IMR-90 (cell line): ENCODE results near the gene DEFB112. TPM values are rescaled to one million over a fixed set of nuclear protein-coding genes. Genes with fewer than 3 reads are reported as not detected.

Experiments
- ATAC-seq: fragments of 200-7000 bp; cut with Tn5 transposase; 2 replicates; pipeline ENCODE4 v1.9.1; 2020; ENCODE audit warnings: low read depth, mild to moderate bottlenecking, moderate library complexity
- BruUV-seq: library from RNA; stranded (reverse); fragments of 400-500 nt; replicated peaks from 2 replicates; lab custom pipeline; 2021; lab: Mats Ljungman, UMichigan
- CTCF ChIA-PET: fragments of 300-600 bp; formaldehyde crosslinking; extraction: SDS; loops from one replicate; lab custom pipeline; 2021; ENCODE audit warnings: antibody characterized with exemption; lab: Yijun Ruan, JAX
- POLR2A ChIA-PET: fragments of 300-600 bp; sonication (Branson Sonifier 250); formaldehyde crosslinking; loops from one replicate; lab custom pipeline; 2022; ENCODE audit warnings: antibody characterized with exemption; ENCODE audit not compliant: unreplicated experiment; lab: Charles Lee
- DNase-seq: peaks from one replicate; pipeline ENCODE4 v3.0.0; 2013
- H2AFZ ChIP-seq: replicated peaks from 2 replicates; pipeline ENCODE3; 2013; ENCODE audit warnings: low read length, mild to moderate bottlenecking; ENCODE audit not compliant: poor library complexity
- H2AK5ac ChIP-seq: 2 replicates; pipeline ENCODE4 v1.6.1; 2013; ENCODE audit warnings: low read depth, low read length, inconsistent platforms
- H2AK9ac ChIP-seq: replicated peaks from 2 replicates; pipeline ENCODE3; 2013; ENCODE audit warnings: mild to moderate bottlenecking, low read depth, low read length, moderate library complexity; ENCODE audit not compliant: poor library complexity
- H2BK120ac ChIP-seq: 2 replicates; pipeline ENCODE4 v1.6.1; 2013; ENCODE audit warnings: low read depth, low read length, inconsistent platforms
- H2BK15ac ChIP-seq: 3 replicates; pipeline ENCODE4 v1.6.1; 2013; ENCODE audit warnings: low read depth, low read length, inconsistent platforms
- H2BK20ac ChIP-seq: 2 replicates; pipeline ENCODE4 v1.6.1; 2013; ENCODE audit warnings: low read depth, mild to moderate bottlenecking, inconsistent platforms, low read length, moderate library complexity
- H2BK5ac ChIP-seq: 2 replicates; pipeline ENCODE4 v1.6.1; 2013; ENCODE audit warnings: mild to moderate bottlenecking, low read depth, low read length, inconsistent platforms; ENCODE audit not compliant: poor library complexity, severe bottlenecking
- H3K14ac ChIP-seq: replicated peaks from 2 replicates; pipeline ENCODE4 v1.6.1; 2013; ENCODE audit warnings: low read depth, low read length, inconsistent platforms
- H3K18ac ChIP-seq: 2 replicates; pipeline ENCODE4 v1.6.1; 2013; ENCODE audit warnings: low read depth, low read length, control low read depth
- H3K23ac ChIP-seq: 2 replicates; pipeline ENCODE4 v1.6.1; 2013; ENCODE audit warnings: low read depth, low read length, inconsistent platforms
- H3K27ac ChIP-seq: 2 replicates; pipeline ENCODE4 v1.5.1; 2013; ENCODE audit warnings: mild to moderate bottlenecking, control low read depth, low read length; ENCODE audit not compliant: insufficient read depth
- H3K27me3 ChIP-seq: 2 replicates; pipeline ENCODE4 v1.6.1; 2013; ENCODE audit warnings: low read length; ENCODE audit not compliant: control insufficient read depth, insufficient read depth
- H3K36me3 ChIP-seq: 2 replicates; pipeline ENCODE4 v1.6.1; 2013; ENCODE audit warnings: low read length, mixed read lengths; ENCODE audit not compliant: control insufficient read depth, insufficient read depth
- H3K4ac ChIP-seq: 2 replicates; pipeline ENCODE4 v1.6.1; 2013; ENCODE audit warnings: low read depth, low read length, inconsistent platforms
- H3K4me1 ChIP-seq: 2 replicates; pipeline ENCODE4 v1.6.1; 2013; ENCODE audit warnings: low read length, mixed read lengths; ENCODE audit not compliant: control insufficient read depth, insufficient read depth
- H3K4me2 ChIP-seq: 2 replicates; pipeline ENCODE4 v1.6.1; 2013; ENCODE audit warnings: low read depth, mild to moderate bottlenecking, control low read depth, low read length, moderate library complexity
- H3K4me3 ChIP-seq: 2 replicates; pipeline ENCODE4 v1.5.1; 2013; ENCODE audit warnings: low read depth, mild to moderate bottlenecking, control low read depth, low read length, moderate library complexity; ENCODE audit not compliant: insufficient read depth
- H3K56ac ChIP-seq: 2 replicates; pipeline ENCODE4 v1.6.1; 2013; ENCODE audit warnings: low read length, inconsistent platforms; ENCODE audit not compliant: insufficient read depth; ENCODE audit errors: extremely low read depth
- H3K79me1 ChIP-seq, 2 experiments: 2 replicates each; pipeline ENCODE4 v1.6.1; 2013; ENCODE audit warnings: low read length in 2 of 2, inconsistent platforms in 1 of 2, low read depth in 1 of 2
- H3K9ac ChIP-seq: 2 replicates; pipeline ENCODE4 v1.6.1; 2013; ENCODE audit warnings: low read depth, low read length, control low read depth
- H3K9me1 ChIP-seq: 2 replicates; pipeline ENCODE4 v1.6.1; 2013; ENCODE audit warnings: low read length, inconsistent platforms; ENCODE audit not compliant: insufficient read depth
- H3K9me3 ChIP-seq: 2 replicates; pipeline ENCODE4 v1.6.1; 2013; ENCODE audit warnings: low read length; ENCODE audit not compliant: control insufficient read depth, insufficient read depth
- H4K20me1 ChIP-seq: 2 replicates; pipeline ENCODE4 v1.6.1; 2013; ENCODE audit warnings: low read length, inconsistent platforms; ENCODE audit not compliant: insufficient read depth
- H4K5ac ChIP-seq: 2 replicates; pipeline ENCODE4 v1.6.1; 2013; ENCODE audit warnings: mild to moderate bottlenecking, low read depth, low read length, control low read depth
- H4K8ac ChIP-seq, 2 experiments: 2 replicates each; pipeline ENCODE4 v1.6.1; 2013; ENCODE audit warnings: low read depth in 2 of 2, low read length in 2 of 2, control low read depth in 1 of 2, inconsistent platforms in 1 of 2
- H4K91ac ChIP-seq: 2 replicates; pipeline ENCODE4 v1.6.1; 2013; ENCODE audit warnings: low read depth, low read length, inconsistent platforms; ENCODE audit not compliant: insufficient read depth
- BHLHE40 ChIP-seq: fragments of 150-350 bp; IDR thresholded peaks from 2 replicates; pipeline ENCODE4 v1.6.1; 2016; ENCODE audit warnings: mild to moderate bottlenecking, low read depth, low read length
- CEBPB ChIP-seq: IDR thresholded peaks from 2 replicates; pipeline ENCODE4 v1.6.1; 2012; ENCODE audit warnings: low read depth, low read length, improper control_type of control experiment
- CHD1 ChIP-seq: IDR thresholded peaks from 2 replicates; pipeline ENCODE4 v1.6.1; 2012; ENCODE audit warnings: low read depth, low read length, improper control_type of control experiment
- FOS ChIP-seq: fragments of 150-350 bp; IDR thresholded peaks from 2 replicates; pipeline ENCODE4 v1.6.1; 2016; ENCODE audit warnings: low read depth, low read length
- MAFK ChIP-seq: IDR thresholded peaks from 2 replicates; pipeline ENCODE4 v1.6.1; 2012; ENCODE audit warnings: low read depth, low read length, improper control_type of control experiment
- MAZ ChIP-seq: IDR thresholded peaks from 2 replicates; pipeline ENCODE4 v1.6.1; 2012; ENCODE audit warnings: low read depth, mild to moderate bottlenecking, low read length, improper control_type of control experiment, moderate library complexity, borderline replicate concordance
- MXI1 ChIP-seq: IDR thresholded peaks from 2 replicates; pipeline ENCODE4 v1.6.1; 2012; ENCODE audit warnings: low read depth, mild to moderate bottlenecking, low read length, moderate library complexity, borderline replicate concordance
- NFE2L2 ChIP-seq: fragments of 150-350 bp; IDR thresholded peaks from 2 replicates; pipeline ENCODE4 v1.6.1; 2016; ENCODE audit warnings: low read depth, mild to moderate bottlenecking, low read length
- POLR2A ChIP-seq: IDR thresholded peaks from 2 replicates; pipeline ENCODE4 v1.6.1; 2012; ENCODE audit warnings: mild to moderate bottlenecking, low read depth, low read length
- RAD21 ChIP-seq: IDR thresholded peaks from 2 replicates; pipeline ENCODE4 v1.6.1; 2012; ENCODE audit warnings: low read length, improper control_type of control experiment
- RCOR1 ChIP-seq: IDR thresholded peaks from 2 replicates; pipeline ENCODE4 v1.6.1; 2012; ENCODE audit warnings: mild to moderate bottlenecking, low read length, improper control_type of control experiment; ENCODE audit not compliant: insufficient replicate concordance
- RFX5 ChIP-seq: IDR thresholded peaks from 2 replicates; pipeline ENCODE4 v1.8.0; 2012; ENCODE audit warnings: low read depth, mild to moderate bottlenecking, low read length, moderate library complexity
- SMC3 ChIP-seq: fragments of 150-350 bp; IDR thresholded peaks from 2 replicates; pipeline ENCODE4 v1.6.1; 2016; ENCODE audit warnings: low read depth, mild to moderate bottlenecking, antibody characterized with exemption, low read length, moderate library complexity
- WGBS, 2 experiments: methylation state at CpG; one replicate each; pipeline versions ENCODE4 v1.1.5 to v1.1.7; 2013; ENCODE audit warnings: missing lambda C conversion rate in 2 of 2; ENCODE audit not compliant: insufficient read length in 1 of 2; ENCODE audit errors: extremely low coverage in 2 of 2; 5-methylcytosine and 5-hydroxymethylcytosine counted together
- dilution Hi-C: fragments of 300-500 bp; cut with HindIII; formaldehyde crosslinking; loops from one replicate; pipeline ENCODE4 v1.14.3; 2018; ENCODE audit warnings: low sequenced_read_pairs; ENCODE audit not compliant: unreplicated experiment
- in situ Hi-C: fragments of 300-500 bp; cut with MboI; formaldehyde crosslinking; loops from 3 replicates; pipeline ENCODE4 v1.14.3; 2019; ENCODE audit warnings: low sequenced_read_pairs, inconsistent platforms, mixed read lengths
- intact Hi-C: fragments of 100-400 bp; cut with micrococcal nuclease; formaldehyde crosslinking; loops from 2 replicates; pipeline ENCODE4 v1.10.0; 2022
- polyA plus RNA-seq, 3 experiments: library from polyadenylated mRNA; depleted of rRNA; stranded (reverse); fragments of >200 nt; gene quantifications; 2 replicates each; pipeline ENCODE4 v1.2.3, GENCODE V29; 2012; ENCODE audit warnings: low replicate concordance in 1 of 3
- total RNA-seq: library from RNA; depleted of rRNA; stranded (reverse); fragments of >200 nt; gene quantifications from 2 replicates; pipeline ENCODE4 v1.2.3, GENCODE V29; 2012
- TF ChIP-seq, protein P1 (sequence below): conservative IDR thresholded peaks from 2 replicates; pipeline ENCODE4 v1.5.1; 2012; ENCODE audit warnings: mild to moderate bottlenecking, low read depth, low read length, improper control_type of control experiment
- TF ChIP-seq, protein P2 (sequence below): fragments of 150-350 bp; IDR thresholded peaks from 2 replicates; pipeline ENCODE4 v1.6.1; 2017; ENCODE audit warnings: mild to moderate bottlenecking, antibody characterized with exemption, low read length, low read depth
- TF ChIP-seq, protein P3 (sequence below): fragments of 150-350 bp; IDR thresholded peaks from 2 replicates; pipeline ENCODE4 v1.6.1; 2016; ENCODE audit warnings: low read depth, mild to moderate bottlenecking, low read length, moderate library complexity, borderline replicate concordance

The DEFB112 gene
- total and polyA plus RNA-seq, 2 of the 4 experiments (the other 2 are of a cell fraction), result not detected

DNA sequence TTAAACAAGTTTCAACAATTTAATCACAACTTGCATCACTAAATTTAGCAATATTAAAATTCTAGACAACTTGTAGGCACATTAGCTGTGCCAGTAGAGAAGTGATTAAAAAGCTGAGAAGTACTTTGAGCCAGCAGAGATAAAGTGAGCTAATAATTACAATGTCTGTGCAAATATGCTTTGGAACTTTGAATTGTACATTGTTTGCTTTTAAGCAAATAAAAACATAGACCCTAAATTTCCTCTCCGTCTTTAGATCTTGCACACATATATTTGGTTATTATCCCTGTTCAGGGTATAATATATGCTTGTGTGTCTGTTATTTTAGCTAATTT lies 44.2 kb upstream of the DEFB112 start:
- no peak for DNase-seq
- Histone ChIP-seq H3K9me1 (no peaks in the 10 kb centered on the region), H3K9ac (no peak overlapping the region), H3K79me1 (no peaks in the 10 kb centered on the region), H3K9me3 (no peaks in the 10 kb centered on the region), H4K5ac (no peak overlapping the region), H3K4me2 (no peak overlapping the region), H3K4ac (no peak overlapping the region), H2BK120ac (no peak overlapping the region), H3K14ac (no peak overlapping the region), H3K4me1 (no peaks in the 10 kb centered on the region), H2AK5ac (no peak overlapping the region), H4K20me1 (no peaks in the 10 kb centered on the region), H3K36me3 (no peaks in the 10 kb centered on the region), H4K91ac (no peak overlapping the region), H3K23ac (no peak overlapping the region), H3K4me3 (no peak overlapping the region), H3K27ac (no peak overlapping the region), H4K8ac (no peak overlapping the region), H2BK15ac (no peak overlapping the region), H3K27me3 (no peaks in the 10 kb centered on the region), H2AK9ac (no peak overlapping the region), H3K18ac (no peak overlapping the region), H2BK5ac (no peak overlapping the region), H2AFZ (no peak overlapping the region), H3K56ac (no peak overlapping the region), H2BK20ac (no peak overlapping the region)
- in situ Hi-C loops (no loop called here), dilution Hi-C loops (no loop called here), intact Hi-C loops (no loop called here)
- POLR2A ChIA-PET, result no interaction called here
- no CpG with 5 or more reads among the region's 1 CpG for WGBS, 2 experiments
- TF ChIP-seq MAFK, result no peak
- TF ChIP-seq, protein P1, sequence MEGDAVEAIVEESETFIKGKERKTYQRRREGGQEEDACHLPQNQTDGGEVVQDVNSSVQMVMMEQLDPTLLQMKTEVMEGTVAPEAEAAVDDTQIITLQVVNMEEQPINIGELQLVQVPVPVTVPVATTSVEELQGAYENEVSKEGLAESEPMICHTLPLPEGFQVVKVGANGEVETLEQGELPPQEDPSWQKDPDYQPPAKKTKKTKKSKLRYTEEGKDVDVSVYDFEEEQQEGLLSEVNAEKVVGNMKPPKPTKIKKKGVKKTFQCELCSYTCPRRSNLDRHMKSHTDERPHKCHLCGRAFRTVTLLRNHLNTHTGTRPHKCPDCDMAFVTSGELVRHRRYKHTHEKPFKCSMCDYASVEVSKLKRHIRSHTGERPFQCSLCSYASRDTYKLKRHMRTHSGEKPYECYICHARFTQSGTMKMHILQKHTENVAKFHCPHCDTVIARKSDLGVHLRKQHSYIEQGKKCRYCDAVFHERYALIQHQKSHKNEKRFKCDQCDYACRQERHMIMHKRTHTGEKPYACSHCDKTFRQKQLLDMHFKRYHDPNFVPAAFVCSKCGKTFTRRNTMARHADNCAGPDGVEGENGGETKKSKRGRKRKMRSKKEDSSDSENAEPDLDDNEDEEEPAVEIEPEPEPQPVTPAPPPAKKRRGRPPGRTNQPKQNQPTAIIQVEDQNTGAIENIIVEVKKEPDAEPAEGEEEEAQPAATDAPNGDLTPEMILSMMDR, result no peak
- no peak for TF ChIP-seq POLR2A
- no peak for TF ChIP-seq RFX5
- TF ChIP-seq MXI1, result no peak
- no peak for TF ChIP-seq NFE2L2
- TF ChIP-seq, protein P2, sequence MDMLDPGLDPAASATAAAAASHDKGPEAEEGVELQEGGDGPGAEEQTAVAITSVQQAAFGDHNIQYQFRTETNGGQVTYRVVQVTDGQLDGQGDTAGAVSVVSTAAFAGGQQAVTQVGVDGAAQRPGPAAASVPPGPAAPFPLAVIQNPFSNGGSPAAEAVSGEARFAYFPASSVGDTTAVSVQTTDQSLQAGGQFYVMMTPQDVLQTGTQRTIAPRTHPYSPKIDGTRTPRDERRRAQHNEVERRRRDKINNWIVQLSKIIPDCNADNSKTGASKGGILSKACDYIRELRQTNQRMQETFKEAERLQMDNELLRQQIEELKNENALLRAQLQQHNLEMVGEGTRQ, result no peak
- no peak for TF ChIP-seq FOS
- no peak for TF ChIP-seq RCOR1
- no peak for TF ChIP-seq CEBPB
- TF ChIP-seq, protein P3, sequence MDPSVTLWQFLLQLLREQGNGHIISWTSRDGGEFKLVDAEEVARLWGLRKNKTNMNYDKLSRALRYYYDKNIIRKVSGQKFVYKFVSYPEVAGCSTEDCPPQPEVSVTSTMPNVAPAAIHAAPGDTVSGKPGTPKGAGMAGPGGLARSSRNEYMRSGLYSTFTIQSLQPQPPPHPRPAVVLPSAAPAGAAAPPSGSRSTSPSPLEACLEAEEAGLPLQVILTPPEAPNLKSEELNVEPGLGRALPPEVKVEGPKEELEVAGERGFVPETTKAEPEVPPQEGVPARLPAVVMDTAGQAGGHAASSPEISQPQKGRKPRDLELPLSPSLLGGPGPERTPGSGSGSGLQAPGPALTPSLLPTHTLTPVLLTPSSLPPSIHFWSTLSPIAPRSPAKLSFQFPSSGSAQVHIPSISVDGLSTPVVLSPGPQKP, result no peak
- no peak for TF ChIP-seq MAZ
- no peak for TF ChIP-seq BHLHE40
- no peak for TF ChIP-seq RAD21
- TF ChIP-seq SMC3, result no peak
- TF ChIP-seq CHD1, result no peak
- no TSS peak for BruUV-seq
- ATAC-seq, result no peak
- CTCF ChIA-PET, result interaction anchor here (1.4 to 1.6 kb wide), 2 partner anchors 35 to 50 kb away, joined by 3 to 4 read pairs; no protein-coding TSS in a partner anchor
